VCaP (cell line): ENCODE measurements around the gene MOAP1.
"Not testable (repeated sequence)": the region's sequence is repeated elsewhere in the genome, so short reads cannot be mapped to it uniquely, and the experiment has no call there.

Experiments used
- H3K27ac ChIP-seq: fragments of 450-650 bp; 2 replicates; pipeline ENCODE4 v1.5.1; 2017
- TF ChIP-seq, protein P1 (sequence below): fragments of 450-650 bp; conservative IDR thresholded peaks from 2 replicates; pipeline ENCODE4 v1.5.1; 2017; ENCODE audit warnings: mild to moderate bottlenecking, moderate library complexity

The MOAP1 gene

DNA sequence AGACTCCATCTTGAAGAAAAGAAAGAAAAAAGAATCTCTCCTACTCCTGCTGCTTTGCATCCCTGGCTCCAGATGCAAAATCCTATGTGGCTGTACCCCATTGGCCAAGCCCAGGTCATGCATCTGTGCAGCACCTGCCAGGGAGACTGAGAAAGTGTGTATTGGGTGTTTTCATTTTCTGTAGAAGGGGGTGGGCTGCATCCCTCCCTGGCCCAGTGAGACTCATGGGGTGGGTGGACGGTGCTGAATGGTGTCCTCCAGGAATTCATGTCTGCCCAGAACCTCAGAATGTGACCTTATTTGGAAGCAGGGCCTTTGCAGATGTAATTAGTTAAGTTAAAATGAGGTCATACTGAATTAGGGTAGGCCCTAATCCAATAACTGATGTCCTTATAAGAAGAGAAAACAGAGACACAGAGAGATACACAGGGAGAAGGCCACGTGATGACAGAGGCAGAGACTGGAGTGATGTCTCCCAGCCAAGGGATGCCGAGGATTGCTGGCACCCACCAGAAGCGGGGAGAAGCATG is 23.2 kb downstream of the MOAP1 start:
- H3K27ac ChIP-seq = no peak overlapping the region
- TF ChIP-seq, protein P1, sequence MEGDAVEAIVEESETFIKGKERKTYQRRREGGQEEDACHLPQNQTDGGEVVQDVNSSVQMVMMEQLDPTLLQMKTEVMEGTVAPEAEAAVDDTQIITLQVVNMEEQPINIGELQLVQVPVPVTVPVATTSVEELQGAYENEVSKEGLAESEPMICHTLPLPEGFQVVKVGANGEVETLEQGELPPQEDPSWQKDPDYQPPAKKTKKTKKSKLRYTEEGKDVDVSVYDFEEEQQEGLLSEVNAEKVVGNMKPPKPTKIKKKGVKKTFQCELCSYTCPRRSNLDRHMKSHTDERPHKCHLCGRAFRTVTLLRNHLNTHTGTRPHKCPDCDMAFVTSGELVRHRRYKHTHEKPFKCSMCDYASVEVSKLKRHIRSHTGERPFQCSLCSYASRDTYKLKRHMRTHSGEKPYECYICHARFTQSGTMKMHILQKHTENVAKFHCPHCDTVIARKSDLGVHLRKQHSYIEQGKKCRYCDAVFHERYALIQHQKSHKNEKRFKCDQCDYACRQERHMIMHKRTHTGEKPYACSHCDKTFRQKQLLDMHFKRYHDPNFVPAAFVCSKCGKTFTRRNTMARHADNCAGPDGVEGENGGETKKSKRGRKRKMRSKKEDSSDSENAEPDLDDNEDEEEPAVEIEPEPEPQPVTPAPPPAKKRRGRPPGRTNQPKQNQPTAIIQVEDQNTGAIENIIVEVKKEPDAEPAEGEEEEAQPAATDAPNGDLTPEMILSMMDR = no peak

DNA sequence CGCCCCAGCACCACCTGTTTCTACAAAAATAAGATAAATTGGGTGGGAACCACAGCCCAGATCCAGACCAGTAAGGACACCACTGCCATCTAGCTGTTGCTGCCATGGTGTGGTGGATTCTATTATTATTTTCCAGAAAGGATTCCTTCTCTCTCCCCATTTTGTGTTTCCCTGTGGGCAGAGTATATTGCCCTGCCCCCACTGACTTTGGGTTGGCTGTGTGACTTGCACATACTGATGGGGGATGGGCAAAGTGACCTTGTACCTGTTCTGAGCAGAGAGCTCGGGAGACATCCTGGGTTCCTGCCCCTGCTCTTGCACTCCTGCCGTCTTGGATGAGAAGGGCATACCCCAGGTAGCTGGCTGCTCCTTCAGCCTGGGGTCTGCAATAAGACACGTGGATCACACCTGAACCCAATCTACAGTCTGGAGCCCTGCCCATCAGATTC is 24.3 kb downstream of the MOAP1 start:
- H3K27ac ChIP-seq = no peak overlapping the region

DNA sequence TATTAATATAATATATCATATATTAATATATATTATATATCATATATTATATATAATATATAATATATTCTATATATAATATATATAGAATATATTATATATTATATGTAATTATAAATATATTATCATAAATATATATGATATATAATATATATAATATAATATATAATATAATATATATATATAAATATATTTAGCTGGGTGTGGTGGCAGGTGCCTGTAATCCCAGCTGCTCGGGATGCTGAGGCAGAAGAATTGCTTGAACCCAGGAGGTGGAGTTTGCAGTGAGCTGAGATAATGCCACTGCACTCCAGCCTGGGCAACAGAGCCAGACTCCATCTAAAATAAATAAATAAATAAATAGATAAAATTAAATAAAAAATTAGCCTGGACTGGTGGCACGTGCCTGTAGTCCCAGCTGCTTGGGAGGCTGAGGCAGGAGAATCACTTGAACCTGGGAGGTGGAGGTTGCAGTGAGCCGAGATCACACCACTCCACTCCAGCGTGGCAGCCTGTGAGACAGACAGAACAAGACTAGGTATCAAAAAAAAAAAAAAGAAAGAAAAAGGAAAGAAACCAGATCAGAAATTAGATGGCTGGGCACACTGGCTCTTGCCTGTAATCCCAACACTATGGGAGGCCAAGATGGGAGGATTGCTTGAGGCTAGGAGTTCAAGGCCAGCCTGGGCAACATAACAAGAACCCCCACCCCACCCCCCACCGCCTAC is 24.9 kb downstream of the MOAP1 start:
- H3K27ac ChIP-seq = not testable (repeated sequence)

More for the DNA sequence above, 24.3 kb downstream of the MOAP1 start:
- TF ChIP-seq, protein P1 = peak; percentile 79

DNA sequence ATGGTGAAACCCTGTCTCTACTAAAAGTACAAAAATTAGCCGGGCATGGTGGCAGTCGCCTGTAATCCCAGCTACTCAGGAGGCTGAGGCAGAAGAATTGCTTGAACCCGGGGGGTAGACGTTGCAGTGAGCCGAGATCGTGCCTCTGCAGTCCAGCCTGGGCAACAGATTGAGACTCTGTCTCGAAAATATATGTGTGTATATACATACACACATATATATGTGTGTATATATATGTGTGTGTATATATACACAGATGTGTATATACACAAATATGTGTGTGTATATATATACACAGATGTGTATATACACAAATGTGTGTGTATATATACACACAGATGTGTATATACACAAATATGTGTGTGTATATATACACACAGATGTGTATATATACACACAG is 26.3 kb downstream of the MOAP1 start:
- H3K27ac ChIP-seq = not testable (repeated sequence)

DNA sequence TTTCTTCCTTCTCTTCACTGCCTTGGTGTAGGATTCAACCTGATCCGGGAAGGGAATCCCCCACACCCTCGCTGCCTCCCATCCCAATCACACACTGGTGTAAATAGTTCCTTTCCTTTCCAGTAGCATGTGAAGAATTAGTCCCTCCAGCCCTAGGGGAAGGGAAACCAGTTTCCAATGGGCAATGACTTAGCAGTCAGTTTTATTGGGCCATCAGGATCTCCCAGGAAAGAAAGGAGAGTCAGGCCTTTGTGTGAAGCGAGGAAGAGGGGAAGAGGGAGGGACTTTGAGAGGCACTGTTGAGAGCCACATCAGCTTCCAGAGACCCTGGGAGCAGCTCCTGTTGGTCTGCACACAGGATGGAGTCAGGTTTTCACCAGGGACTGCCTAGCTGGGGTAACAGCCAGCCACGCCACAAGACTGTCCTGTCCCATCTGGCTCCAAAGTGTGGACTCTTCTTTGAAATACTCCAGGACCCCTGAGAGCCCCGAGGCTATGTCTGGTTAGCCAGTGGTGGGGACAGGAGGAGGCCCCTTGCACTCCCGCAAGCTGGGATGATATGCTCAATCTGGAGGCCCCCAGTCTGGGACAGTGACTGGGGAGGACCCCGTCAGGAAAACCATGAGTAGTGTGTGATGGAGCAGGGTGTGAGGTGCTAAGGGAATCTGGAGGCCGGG is 27.9 kb downstream of the MOAP1 start:
- H3K27ac ChIP-seq = no peak overlapping the region
- TF ChIP-seq, protein P1 = no peak

DNA sequence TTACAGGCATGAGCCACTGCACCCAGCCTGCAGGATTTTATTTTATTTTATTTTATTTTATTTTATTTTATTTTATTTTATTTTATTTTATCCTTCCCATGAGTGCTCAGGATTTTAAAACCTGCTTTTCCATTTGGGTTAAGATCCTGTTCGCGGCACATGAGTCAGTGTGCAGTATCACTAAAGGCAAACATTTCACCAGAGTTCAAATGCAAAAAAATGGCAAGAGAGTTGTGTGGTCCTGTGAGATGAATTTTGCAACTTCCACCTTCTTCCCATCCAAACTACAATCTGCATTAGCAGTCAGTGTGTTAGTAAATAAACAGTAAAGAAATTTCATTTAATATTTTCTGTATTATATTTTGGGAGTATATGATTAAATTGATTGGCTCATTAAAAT is 29.0 kb downstream of the MOAP1 start:
- TF ChIP-seq, protein P1 = no peak
- no peak overlapping the region for H3K27ac ChIP-seq

DNA sequence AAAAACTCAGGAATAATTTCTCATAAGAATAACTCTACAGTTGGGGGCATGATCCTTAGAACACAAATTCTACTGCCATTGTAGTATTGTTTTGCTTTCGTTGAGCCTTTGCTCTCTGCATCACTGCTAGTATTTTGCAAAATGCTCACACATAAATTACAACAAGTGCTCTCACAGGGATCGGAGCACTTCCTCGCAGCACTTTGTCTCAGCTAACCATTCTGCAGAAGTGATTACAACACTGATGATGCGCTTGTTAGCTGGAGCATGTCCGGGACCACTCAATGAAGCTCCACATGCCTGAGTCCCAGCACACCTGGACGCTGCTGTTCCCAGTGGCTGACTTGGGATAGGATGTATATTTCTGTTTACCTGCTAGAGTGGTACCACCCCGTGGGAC is 31.6 kb downstream of the MOAP1 start:
- H3K27ac ChIP-seq = no peak overlapping the region
- TF ChIP-seq, protein P1 = no peak

DNA sequence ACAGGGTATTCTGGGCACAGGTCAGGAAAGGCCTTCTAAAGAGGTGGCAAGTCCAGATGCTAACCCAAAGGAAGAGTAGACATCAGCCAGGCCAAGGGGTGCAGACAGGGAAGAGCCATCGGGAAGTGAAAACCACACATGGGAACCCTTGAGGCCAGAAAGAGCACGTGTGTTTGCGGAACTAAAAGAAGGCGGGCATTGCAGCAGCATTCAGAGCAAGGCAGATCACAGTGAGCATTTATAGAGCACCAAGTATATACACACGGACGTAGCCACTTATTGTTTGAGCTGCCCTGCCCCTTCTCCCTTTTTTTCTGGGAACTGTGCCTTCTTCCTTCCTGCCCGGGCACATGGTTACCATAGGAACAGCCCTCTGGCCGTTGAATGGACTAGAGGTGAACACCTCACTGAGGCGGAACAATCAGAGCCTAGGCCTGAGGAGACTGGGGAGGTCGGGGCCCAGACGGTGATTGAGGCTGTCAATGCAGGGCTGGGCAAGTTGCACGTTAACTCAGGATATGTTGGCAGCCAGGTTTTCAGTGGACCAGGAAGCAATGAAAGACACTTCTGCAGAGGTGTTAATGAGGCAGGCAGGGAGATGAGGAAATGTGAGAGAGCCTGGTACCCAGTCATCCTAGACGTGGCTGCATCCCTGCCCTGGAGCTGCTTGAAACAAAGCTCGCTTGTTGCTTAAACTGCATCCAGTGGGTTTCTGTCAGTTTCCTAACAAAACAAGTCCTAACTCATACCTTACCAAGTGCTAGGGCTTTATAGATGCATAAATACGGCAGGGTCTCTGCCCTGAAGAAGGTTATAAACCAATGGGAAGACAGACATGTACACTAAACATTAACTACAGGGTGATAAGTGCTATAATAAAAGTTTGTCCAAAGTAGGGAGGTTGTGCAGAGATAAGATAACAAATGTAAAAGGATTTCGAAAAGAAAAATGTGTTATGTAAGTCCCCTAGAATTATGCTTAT is 34.2 kb downstream of the MOAP1 start:
- TF ChIP-seq, protein P1 = no peak
- H3K27ac ChIP-seq = no peak overlapping the region
